ENCODE data around the gene GNS.

GNS gene

GRCh38 chr12:64739778-64740177, 19.4 kb downstream of the GNS start:
- H3K36me3 ChIP-seq (replicated peaks): peaks cover 26% of the 10 kb centered on the region
- no peak for TF ChIP-seq CTCF (IDR thresholded peaks at IDR 0.05; ENCODE audit: low read depth, low read length, missing control alignments)
- no peak overlapping the region for H3K4me3 ChIP-seq (ENCODE audit: low read depth, low read length)
- no peak overlapping the region for H3K27ac ChIP-seq
- DNase-seq: peak; percentile 21
- in situ Hi-C loops (cut with HindIII; ENCODE audit: low pct_ligation_motif_present, low sequenced_read_pairs): no loop called here
- no peaks in the 10 kb centered on the region for H3K27me3 ChIP-seq (replicated peaks)

GRCh38 chr12:64737539-64737938, 21.7 kb downstream of the GNS start:
- TF ChIP-seq CTCF (IDR thresholded peaks at IDR 0.05; ENCODE audit: low read depth, low read length, missing control alignments): no peak
- no peak for DNase-seq
- Histone ChIP-seq H3K36me3 (replicated peaks) (peaks cover 18% of the 10 kb centered on the region), H3K4me3 (ENCODE audit: low read depth, low read length) (no peak overlapping the region), H3K27ac (no peak overlapping the region), H3K27me3 (replicated peaks) (no peaks in the 10 kb centered on the region)
- in situ Hi-C loops (cut with HindIII; ENCODE audit: low pct_ligation_motif_present, low sequenced_read_pairs): no loop called here

GRCh38 chr12:64736771-64737170, 22.4 kb downstream of the GNS start:
- H3K4me3 ChIP-seq (ENCODE audit: low read depth, low read length): no peak overlapping the region
- H3K27ac ChIP-seq: no peak overlapping the region
- H3K27me3 ChIP-seq (replicated peaks): no peaks in the 10 kb centered on the region
- TF ChIP-seq CTCF (IDR thresholded peaks at IDR 0.05; ENCODE audit: low read depth, low read length, missing control alignments): no peak
- in situ Hi-C loops (cut with HindIII; ENCODE audit: low pct_ligation_motif_present, low sequenced_read_pairs): no loop called here
- peaks cover 16% of the 10 kb centered on the region for H3K36me3 ChIP-seq (replicated peaks)
- no peak for DNase-seq

- Histone ChIP-seq H3K4me3 (ENCODE audit: low read depth, low read length) (no peak overlapping the region), H3K36me3 (replicated peaks) (peaks cover 16% of the 10 kb centered on the region), H3K27ac (no peak overlapping the region), H3K27me3 (replicated peaks) (no peaks in the 10 kb centered on the region)
- in situ Hi-C loops (cut with HindIII; ENCODE audit: low pct_ligation_motif_present, low sequenced_read_pairs): no loop called here
- DNase-seq: no peak
- no peak for TF ChIP-seq CTCF (IDR thresholded peaks at IDR 0.05; ENCODE audit: low read depth, low read length, missing control alignments)
Observed at GRCh38 chr12:64735442-64735841, 23.8 kb downstream of the GNS start.

- H3K27ac ChIP-seq: no peak overlapping the region
- no peaks in the 10 kb centered on the region for H3K27me3 ChIP-seq (replicated peaks)
- no peak overlapping the region for H3K4me3 ChIP-seq (ENCODE audit: low read depth, low read length)
- peaks cover 4% of the 10 kb centered on the region for H3K36me3 ChIP-seq (replicated peaks)
- DNase-seq: no peak
- in situ Hi-C loops (cut with HindIII; ENCODE audit: low pct_ligation_motif_present, low sequenced_read_pairs): no loop called here
- TF ChIP-seq CTCF (IDR thresholded peaks at IDR 0.05; ENCODE audit: low read depth, low read length, missing control alignments): no peak
Observed at GRCh38 chr12:64733857-64734256, 25.3 kb downstream of the GNS start.

GRCh38 chr12:64731683-64732082, 27.5 kb downstream of the GNS start:
- no peak for TF ChIP-seq CTCF (IDR thresholded peaks at IDR 0.05; ENCODE audit: low read depth, low read length, missing control alignments)
- DNase-seq: no peak
- peaks cover 4% of the 10 kb centered on the region for H3K36me3 ChIP-seq (replicated peaks)
- in situ Hi-C loops (cut with HindIII; ENCODE audit: low pct_ligation_motif_present, low sequenced_read_pairs): no loop called here
- H3K27ac ChIP-seq: no peak overlapping the region
- no peak overlapping the region for H3K4me3 ChIP-seq (ENCODE audit: low read depth, low read length)
- no peaks in the 10 kb centered on the region for H3K27me3 ChIP-seq (replicated peaks)
